ENCODE data around the gene BCAR1. TPM values are rescaled to one million over a fixed set of nuclear protein-coding genes. Genes with fewer than 3 reads are reported as not detected.
"Not testable (repeated sequence)": the region's sequence is repeated elsewhere in the genome, so short reads cannot be mapped to it uniquely, and the experiment has no call there.

Gene BCAR1
- total and polyA plus RNA-seq, 3 donors from 2014 or later, result 83.8 to 201 (median 139) TPM

DNA sequence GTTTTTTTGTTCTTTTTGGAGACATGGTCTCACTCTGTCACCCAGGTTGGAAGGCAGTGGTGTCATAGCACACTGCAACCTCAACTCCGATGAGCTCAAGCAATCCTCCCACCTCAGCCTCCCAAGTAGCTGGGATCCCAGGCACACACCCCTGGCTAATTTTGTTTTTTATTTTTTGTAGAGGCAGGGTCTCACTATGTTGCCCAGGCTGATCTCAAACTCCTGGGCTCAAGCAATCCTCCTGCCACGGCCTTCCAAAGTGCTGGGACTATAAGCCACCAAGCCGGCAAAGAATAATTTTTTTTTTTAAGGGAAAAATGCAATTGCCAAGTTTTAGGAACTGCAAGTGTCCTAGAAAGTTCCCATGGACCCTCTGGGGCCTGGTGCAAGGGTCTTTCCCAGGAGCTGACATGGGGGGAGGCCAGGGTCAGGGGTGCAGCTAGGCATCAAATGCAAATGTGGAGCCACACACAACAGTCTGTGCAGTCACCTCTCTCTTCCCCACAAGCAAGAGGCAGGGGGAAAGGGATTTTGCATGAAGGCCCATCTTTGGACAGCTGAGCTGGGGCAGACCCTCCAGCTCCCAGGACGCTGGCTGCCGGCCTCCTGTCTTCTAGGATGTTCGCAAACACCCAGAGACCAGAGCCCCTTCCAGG is 20.1 kb upstream of the BCAR1 start:
- Histone ChIP-seq H3K4me1 (no peaks in the 10 kb centered on the region), H3K9me3 (no peaks in the 10 kb centered on the region), H3K27ac (no peak overlapping the region), H3K27me3 (no peaks in the 10 kb centered on the region), H3K4me3 (no peak overlapping the region), H3K36me3 (ENCODE audit: low read depth, missing control alignments) (no peaks in the 10 kb centered on the region)
- intact Hi-C loops (cut with DNase I; ENCODE audit: low total_unique reads), result no loop called here
- DNase-seq, result no peak
- 75 to 92% methylated on average over 6 of the region's 6 CpGs for WGBS, 2 donors
- no peak for TF ChIP-seq POLR2A (IDR thresholded peaks at IDR 0.05)
- TF ChIP-seq, protein P1, sequence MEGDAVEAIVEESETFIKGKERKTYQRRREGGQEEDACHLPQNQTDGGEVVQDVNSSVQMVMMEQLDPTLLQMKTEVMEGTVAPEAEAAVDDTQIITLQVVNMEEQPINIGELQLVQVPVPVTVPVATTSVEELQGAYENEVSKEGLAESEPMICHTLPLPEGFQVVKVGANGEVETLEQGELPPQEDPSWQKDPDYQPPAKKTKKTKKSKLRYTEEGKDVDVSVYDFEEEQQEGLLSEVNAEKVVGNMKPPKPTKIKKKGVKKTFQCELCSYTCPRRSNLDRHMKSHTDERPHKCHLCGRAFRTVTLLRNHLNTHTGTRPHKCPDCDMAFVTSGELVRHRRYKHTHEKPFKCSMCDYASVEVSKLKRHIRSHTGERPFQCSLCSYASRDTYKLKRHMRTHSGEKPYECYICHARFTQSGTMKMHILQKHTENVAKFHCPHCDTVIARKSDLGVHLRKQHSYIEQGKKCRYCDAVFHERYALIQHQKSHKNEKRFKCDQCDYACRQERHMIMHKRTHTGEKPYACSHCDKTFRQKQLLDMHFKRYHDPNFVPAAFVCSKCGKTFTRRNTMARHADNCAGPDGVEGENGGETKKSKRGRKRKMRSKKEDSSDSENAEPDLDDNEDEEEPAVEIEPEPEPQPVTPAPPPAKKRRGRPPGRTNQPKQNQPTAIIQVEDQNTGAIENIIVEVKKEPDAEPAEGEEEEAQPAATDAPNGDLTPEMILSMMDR (IDR thresholded peaks at IDR 0.05), result no peak

DNA sequence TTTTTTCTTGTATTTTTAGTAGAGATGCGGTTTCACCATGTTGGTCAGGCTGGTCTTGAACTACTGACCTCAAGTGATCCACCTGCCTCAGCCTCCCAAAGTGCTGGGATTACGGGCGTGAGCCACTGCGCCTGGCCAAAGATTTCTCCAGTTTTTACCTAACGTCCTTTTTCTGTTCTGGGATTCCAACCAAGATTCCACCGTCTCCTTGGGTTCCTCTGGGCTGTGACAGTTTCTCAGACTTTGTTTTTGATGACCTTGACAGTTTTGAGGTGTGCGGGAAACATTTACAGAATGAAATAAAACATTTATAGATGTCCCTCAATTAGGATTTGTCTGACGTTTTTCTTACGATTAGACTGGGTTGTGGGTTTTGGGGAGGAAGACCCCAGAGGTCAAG is 17.9 kb upstream of the BCAR1 start:
- DNase-seq; H3K27ac ChIP-seq; H3K4me3 ChIP-seq; H3K36me3 ChIP-seq (ENCODE audit: low read depth, missing control alignments); H3K4me1 ChIP-seq; H3K27me3 ChIP-seq; intact Hi-C loops (cut with DNase I; ENCODE audit: low total_unique reads); H3K9me3 ChIP-seq: not testable (repeated sequence)
- WGBS, 2 donors, result 78 to 85% methylated on average over 9 of the region's 9 CpGs

DNA sequence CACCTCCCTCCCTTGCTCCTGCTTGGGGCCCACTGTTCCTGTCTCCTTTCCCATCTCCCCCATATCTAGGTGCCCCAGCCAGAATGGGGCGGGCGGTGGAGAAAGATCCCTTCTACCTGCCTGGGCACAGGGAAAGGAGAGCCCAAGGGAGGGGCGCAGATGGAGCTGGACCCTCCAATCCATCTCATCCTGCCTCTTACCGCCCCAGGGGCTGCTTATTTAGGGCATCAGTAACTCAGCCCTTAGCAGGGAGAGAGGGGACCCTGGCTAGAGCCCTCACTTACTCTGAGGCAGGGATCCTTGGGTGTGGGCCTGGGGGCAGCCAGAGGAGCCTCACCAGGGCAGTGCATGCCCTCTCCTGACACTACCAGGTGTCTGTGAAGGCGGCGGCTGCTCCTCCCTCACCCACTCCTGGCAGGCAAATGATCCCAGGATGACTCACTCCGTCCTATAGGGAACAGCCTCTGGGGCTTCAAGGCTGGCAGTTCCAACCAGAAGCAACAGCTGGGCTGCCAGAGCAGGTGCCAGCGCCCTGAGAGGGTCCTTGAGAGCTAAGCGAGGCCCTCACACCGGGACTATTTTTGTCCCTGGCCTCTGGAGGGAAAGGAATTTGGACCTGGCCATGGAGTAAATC is 16.3 kb upstream of the BCAR1 start:
- WGBS, 2 donors, result 79 to 80% methylated on average over 7 to 10 of the region's 10 CpGs
- H3K27ac ChIP-seq, result no peak overlapping the region

DNA sequence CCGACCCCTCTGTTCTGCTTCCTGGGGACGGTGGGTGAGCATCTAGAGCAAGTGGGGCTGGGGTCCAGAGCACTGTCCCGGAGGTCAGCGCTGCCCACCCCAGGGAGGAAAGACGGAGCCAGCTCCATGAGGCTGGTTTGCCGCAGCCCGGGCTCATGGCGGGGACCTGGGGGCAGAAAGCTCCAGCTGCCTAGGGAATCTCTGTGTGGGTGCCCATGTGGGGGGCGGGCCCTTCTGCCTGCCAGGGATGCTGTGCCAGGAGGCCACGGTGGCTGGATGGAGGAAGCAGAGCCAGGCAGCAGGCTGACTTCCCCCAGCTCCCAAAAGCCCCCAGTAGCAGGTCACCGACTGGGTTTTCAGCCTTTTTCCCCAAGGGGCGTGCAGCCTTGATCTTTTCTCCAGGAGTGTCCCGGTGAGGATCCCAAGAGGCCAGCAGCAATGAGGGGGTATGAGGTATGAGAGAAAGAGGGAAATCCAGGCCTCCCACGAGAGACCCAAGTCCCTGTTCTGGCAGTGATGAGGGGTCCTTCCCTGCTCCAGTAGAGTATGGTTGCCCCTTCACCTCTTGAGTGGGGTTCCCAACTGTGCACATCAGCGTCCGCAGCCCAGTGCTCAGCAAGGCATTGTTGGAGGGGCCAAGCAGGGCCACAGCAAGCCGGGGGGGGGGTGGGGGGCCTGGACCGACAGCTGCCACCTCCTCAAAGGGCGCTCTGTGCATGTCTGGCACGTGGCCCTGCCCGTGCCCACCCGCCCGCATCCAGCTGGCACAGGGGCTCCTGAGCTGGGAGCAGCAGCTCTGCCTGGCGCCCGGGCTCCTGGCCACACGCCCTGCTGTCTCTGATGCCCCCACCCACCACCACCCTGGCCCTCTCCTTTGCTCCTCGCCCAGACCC is 15.6 kb upstream of the BCAR1 start:
- intact Hi-C loops (cut with DNase I; ENCODE audit: low total_unique reads), result no loop called here
- H3K4me3 ChIP-seq, result peak overlapping the region in 1 of 2 donors; percentile 97
- no peak for DNase-seq

More for the DNA sequence above, 16.3 kb upstream of the BCAR1 start:
- Histone ChIP-seq H3K36me3 (ENCODE audit: low read depth, missing control alignments) (no peaks in the 10 kb centered on the region), H3K4me3 (no peak overlapping the region), H3K4me1 (peaks cover 16% of the 10 kb centered on the region), H3K9me3 (no peaks in the 10 kb centered on the region), H3K27me3 (no peaks in the 10 kb centered on the region)
- no peak for TF ChIP-seq POLR2A (IDR thresholded peaks at IDR 0.05)
- TF ChIP-seq, protein P1 (IDR thresholded peaks at IDR 0.05), result no peak
- intact Hi-C loops (cut with DNase I; ENCODE audit: low total_unique reads), result no loop called here
- no peak for DNase-seq

More for the DNA sequence above, 15.6 kb upstream of the BCAR1 start:
- H3K9me3 ChIP-seq, result no peaks in the 10 kb centered on the region
- H3K27ac ChIP-seq, result no peak overlapping the region
- H3K36me3 ChIP-seq (ENCODE audit: low read depth, missing control alignments), result no peaks in the 10 kb centered on the region
- peaks cover 24% of the 10 kb centered on the region for H3K4me1 ChIP-seq
- H3K27me3 ChIP-seq, result no peaks in the 10 kb centered on the region
- 65 to 90% methylated on average over 11 to 22 of the region's 27 CpGs for WGBS, 2 donors
- TF ChIP-seq POLR2A (IDR thresholded peaks at IDR 0.05), result no peak
- TF ChIP-seq, protein P1 (IDR thresholded peaks at IDR 0.05), result no peak
